GM12878 (cell line): ENCODE data around the gene AMZ2. TPM values are rescaled to one million over a fixed set of nuclear protein-coding genes. Genes with fewer than 3 reads are reported as not detected.

Experiments
- ATAC-seq: fragments of 200-7000 bp; cut with Tn5 transposase; 3 replicates; pipeline ENCODE4 v1.9.1; 2020; ENCODE audit warnings: mild to moderate bottlenecking, moderate library complexity
- BruUV-seq: library from RNA; stranded (reverse); fragments of 400-500 nt; replicated peaks from 2 replicates; lab custom pipeline; 2021; lab: Mats Ljungman, UMichigan
- CTCF ChIA-PET: fragments of 300-600 bp; sonication (Branson Sonifier 250); formaldehyde crosslinking; extraction: SDS; loops from one replicate; lab custom pipeline; 2021; ENCODE audit warnings: inconsistent platforms; lab: Yijun Ruan, JAX
- POLR2A ChIA-PET: fragments of 350-600 bp; formaldehyde crosslinking; extraction: SDS; loops from one replicate; lab custom pipeline; 2021; ENCODE audit warnings: inconsistent platforms; lab: Charles Lee
- RAD21 ChIA-PET: fragments of 300-600 bp; sonication (Branson Sonifier 250); formaldehyde crosslinking; loops from one replicate; lab custom pipeline; 2023; ENCODE audit warnings: antibody characterized with exemption; ENCODE audit not compliant: unreplicated experiment; lab: Charles Lee
- SMC1A ChIA-PET: fragments of 300-600 bp; sonication (Branson Sonifier 250); formaldehyde crosslinking; loops from one replicate; lab custom pipeline; 2023; ENCODE audit not compliant: unreplicated experiment, uncharacterized antibody; lab: Charles Lee
- DNase-seq: peaks from one replicate; pipeline ENCODE4 v3.0.0-alpha.2; 2011; ENCODE audit warnings: low read depth, low spot score
- FAIRE-seq: peaks from 3 replicates; lab custom pipeline; 2011; peaks lifted over from hg19 to GRCh38; lab: Jason Lieb, UNC
- H2AFZ ChIP-seq: 2 replicates; pipeline ENCODE4 v1.6.0; 2011; ENCODE audit warnings: low read depth, low read length, control low read depth; ENCODE audit not compliant: control insufficient read depth
- H3K27ac ChIP-seq: 2 replicates; pipeline ENCODE4 v1.5.1; 2011; ENCODE audit warnings: control low read depth; ENCODE audit not compliant: control insufficient read depth, insufficient read depth
- H3K27me3 ChIP-seq, 2 experiments: replicated peaks in 1 of 2; 2 replicates each; pipeline versions ENCODE4 v1.6.0 to v1.6.1; 2011; ENCODE audit warnings: low read length in 1 of 2; ENCODE audit not compliant: control insufficient read depth in 2 of 2, insufficient read depth in 2 of 2
- H3K36me3 ChIP-seq, 2 experiments: 2 replicates each; pipeline ENCODE4 v1.5.1; 2011; ENCODE audit warnings: low read length in 1 of 2; ENCODE audit not compliant: control insufficient read depth in 2 of 2, insufficient read depth in 2 of 2
- H3K4me1 ChIP-seq: 2 replicates; pipeline ENCODE4 v1.6.1; 2011; ENCODE audit warnings: mild to moderate bottlenecking, low read length, moderate library complexity, mixed read lengths; ENCODE audit not compliant: control insufficient read depth, insufficient read depth
- H3K4me2 ChIP-seq: 2 replicates; pipeline ENCODE4 v1.6.0; 2011; ENCODE audit warnings: control low read depth; ENCODE audit not compliant: control insufficient read depth, insufficient read depth
- H3K4me3 ChIP-seq: fragments of 200-600 bp; sonication (generic); 2 replicates; pipeline ENCODE4 v1.5.1; 2016
- H3K79me2 ChIP-seq: 2 replicates; pipeline ENCODE4 v1.6.0; 2011; ENCODE audit warnings: low read length; ENCODE audit not compliant: control insufficient read depth, insufficient read depth
- H3K9ac ChIP-seq: 2 replicates; pipeline ENCODE4 v1.8.0; 2011; ENCODE audit warnings: low read length, control low read depth, mixed read lengths; ENCODE audit not compliant: control insufficient read depth, insufficient read depth
- H3K9me3 ChIP-seq: replicated peaks from 3 replicates; pipeline ENCODE4 v1.5.1; 2011; ENCODE audit warnings: mild to moderate bottlenecking, low read length; ENCODE audit not compliant: control insufficient read depth, insufficient read depth
- H4K20me1 ChIP-seq: 2 replicates; pipeline ENCODE4 v1.6.0; 2011; ENCODE audit not compliant: control insufficient read depth, insufficient read depth
- EED ChIP-seq: sonication (generic); IDR thresholded peaks from 2 replicates; pipeline ENCODE4 v1.6.1; 2016; ENCODE audit warnings: antibody characterized with exemption, low read depth
- GATAD2B ChIP-seq: fragments of 450-650 bp; conservative IDR thresholded peaks from 2 replicates; pipeline ENCODE4 v1.6.1; 2017; ENCODE audit warnings: low read depth, mild to moderate bottlenecking, moderate library complexity
- HCFC1 ChIP-seq: fragments of 150-350 bp; IDR thresholded peaks from 2 replicates; pipeline ENCODE4 v1.6.1; 2014; ENCODE audit warnings: low read length
- NFYB ChIP-seq: IDR thresholded peaks from 2 replicates; pipeline ENCODE4 v1.6.1; 2011; ENCODE audit warnings: low read depth, mild to moderate bottlenecking, low read length, improper control_type of control experiment, moderate library complexity; ENCODE audit not compliant: insufficient read depth
- SREBF1 ChIP-seq: IDR thresholded peaks from 2 replicates; pipeline ENCODE4 v1.6.1; 2012; ENCODE audit warnings: mild to moderate bottlenecking, low read length
- SREBF2 ChIP-seq: IDR thresholded peaks from 2 replicates; pipeline ENCODE4 v1.6.1; 2012; ENCODE audit warnings: mild to moderate bottlenecking, low read length
- SRF ChIP-seq, 2 experiments: IDR thresholded peaks; 2 replicates each; pipeline ENCODE4 v1.6.1; 2011; ENCODE audit warnings: low read depth in 2 of 2, low read length in 2 of 2, mild to moderate bottlenecking in 1 of 2, moderate library complexity in 1 of 2
- TARDBP ChIP-seq: IDR thresholded peaks from 2 replicates; pipeline ENCODE4 v1.6.1; 2016; ENCODE audit warnings: borderline replicate concordance
- ZNF274 ChIP-seq: IDR thresholded peaks from one replicate; pipeline ENCODE4 v1.8.0; 2011; ENCODE audit not compliant: insufficient read length, insufficient read depth
- WGBS: methylation state at CpG from one replicate; pipeline ENCODE4 v1.1.6; 2016; ENCODE audit warnings: low lambda C conversion rate; ENCODE audit not compliant: insufficient replicate concordance, insufficient coverage; ENCODE audit errors: missing lambda C conversion rate; 5-methylcytosine and 5-hydroxymethylcytosine counted together
- in situ Hi-C: fragments of 300-500 bp; cut with MboI; formaldehyde crosslinking; loops from 9 replicates; pipeline ENCODE4 v1.14.3; 2018; ENCODE audit warnings: mixed read lengths
- intact Hi-C: fragments of 100-400 bp; cut with micrococcal nuclease; formaldehyde crosslinking; loops from one replicate; pipeline ENCODE4 v1.14.2; 2022; ENCODE audit not compliant: unreplicated experiment
- polyA plus RNA-seq, 11 experiments: library from polyadenylated mRNA; depleted of rRNA in 4 of 11; unstranded in 6 of 11; stranded (reverse) in 5 of 11; fragments of >200 nt; fragmentation: Nextera tagmentation in 4 of 11; fragmentation: Illumina TruSeq in 1 of 11; extraction: Ambion mirVana in 4 of 11; extraction: Trizol in 1 of 11; gene quantifications; 1 replicate in 1 of 11; 2 replicates in 10 of 11; pipeline versions ENCODE4 v1.2.1 to v1.2.3, GENCODE V29; 2011 to 2016; ENCODE audit warnings: inconsistent platforms in 2 of 11, missing spikeins in 2 of 11, low read depth in 1 of 11
- total RNA-seq, 4 experiments: library from RNA; depleted of rRNA in 3 of 4; stranded (reverse); fragments of >200 nt in 3 of 4; fragmentation: Illumina TruSeq in 1 of 4; extraction: Trizol in 1 of 4; gene quantifications; 2 replicates each; pipeline versions ENCODE4 v1.2.1 to v1.2.3, GENCODE V29; 2013 to 2021
- TF ChIP-seq, protein P1 (sequence below): fragments of 450-650 bp; IDR thresholded peaks from 2 replicates; pipeline ENCODE4 v1.6.1; 2016; ENCODE audit warnings: mild to moderate bottlenecking
- TF ChIP-seq, protein P2 (sequence below): fragments of 450-650 bp; formaldehyde crosslinking; IDR thresholded peaks from 2 replicates; pipeline ENCODE4 v1.4.0; 2022; ENCODE audit warnings: mild to moderate bottlenecking, moderate library complexity
- TF ChIP-seq, protein P3 (sequence below): fragments of 450-650 bp; formaldehyde crosslinking; IDR thresholded peaks from 2 replicates; pipeline ENCODE4 v1.5.0; 2022; ENCODE audit warnings: mild to moderate bottlenecking, missing genetic modification characterization

Gene AMZ2
- total and polyA plus RNA-seq, 10 of the 15 experiments (the other 5 are each of a cell fraction or from before 2014, with no cell fraction given): 79.1 to 189 (median 126) TPM

DNA sequence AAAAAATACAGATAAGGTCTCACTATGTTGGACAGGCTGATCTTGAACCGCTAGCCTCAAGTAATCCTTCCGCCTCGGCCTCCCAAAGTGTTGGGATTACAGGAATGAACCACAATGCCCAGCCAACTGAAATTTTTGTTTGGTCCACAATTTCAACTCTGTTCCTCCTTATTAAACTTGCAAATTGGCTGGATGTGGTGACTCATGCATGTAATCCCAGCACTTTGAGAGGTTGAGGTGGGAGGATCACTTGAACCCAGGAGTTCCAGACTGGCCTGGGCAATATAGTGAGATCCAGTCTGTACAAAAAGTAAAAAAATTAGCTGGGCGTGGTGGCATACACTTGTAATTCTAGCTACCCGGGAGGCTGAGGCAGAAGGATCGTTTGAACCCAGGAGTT, 56.9 kb downstream of the AMZ2 start (continued):
- no peak for TF ChIP-seq EED
- TF ChIP-seq SREBF2: no peak
- no peak for TF ChIP-seq TARDBP
- TF ChIP-seq, protein P1, sequence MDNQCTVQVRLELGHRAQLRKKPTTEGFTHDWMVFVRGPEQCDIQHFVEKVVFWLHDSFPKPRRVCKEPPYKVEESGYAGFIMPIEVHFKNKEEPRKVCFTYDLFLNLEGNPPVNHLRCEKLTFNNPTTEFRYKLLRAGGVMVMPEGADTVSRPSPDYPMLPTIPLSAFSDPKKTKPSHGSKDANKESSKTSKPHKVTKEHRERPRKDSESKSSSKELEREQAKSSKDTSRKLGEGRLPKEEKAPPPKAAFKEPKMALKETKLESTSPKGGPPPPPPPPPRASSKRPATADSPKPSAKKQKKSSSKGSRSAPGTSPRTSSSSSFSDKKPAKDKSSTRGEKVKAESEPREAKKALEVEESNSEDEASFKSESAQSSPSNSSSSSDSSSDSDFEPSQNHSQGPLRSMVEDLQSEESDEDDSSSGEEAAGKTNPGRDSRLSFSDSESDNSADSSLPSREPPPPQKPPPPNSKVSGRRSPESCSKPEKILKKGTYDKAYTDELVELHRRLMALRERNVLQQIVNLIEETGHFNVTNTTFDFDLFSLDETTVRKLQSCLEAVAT: no peak
- no peak for TF ChIP-seq HCFC1
- TF ChIP-seq, protein P2, sequence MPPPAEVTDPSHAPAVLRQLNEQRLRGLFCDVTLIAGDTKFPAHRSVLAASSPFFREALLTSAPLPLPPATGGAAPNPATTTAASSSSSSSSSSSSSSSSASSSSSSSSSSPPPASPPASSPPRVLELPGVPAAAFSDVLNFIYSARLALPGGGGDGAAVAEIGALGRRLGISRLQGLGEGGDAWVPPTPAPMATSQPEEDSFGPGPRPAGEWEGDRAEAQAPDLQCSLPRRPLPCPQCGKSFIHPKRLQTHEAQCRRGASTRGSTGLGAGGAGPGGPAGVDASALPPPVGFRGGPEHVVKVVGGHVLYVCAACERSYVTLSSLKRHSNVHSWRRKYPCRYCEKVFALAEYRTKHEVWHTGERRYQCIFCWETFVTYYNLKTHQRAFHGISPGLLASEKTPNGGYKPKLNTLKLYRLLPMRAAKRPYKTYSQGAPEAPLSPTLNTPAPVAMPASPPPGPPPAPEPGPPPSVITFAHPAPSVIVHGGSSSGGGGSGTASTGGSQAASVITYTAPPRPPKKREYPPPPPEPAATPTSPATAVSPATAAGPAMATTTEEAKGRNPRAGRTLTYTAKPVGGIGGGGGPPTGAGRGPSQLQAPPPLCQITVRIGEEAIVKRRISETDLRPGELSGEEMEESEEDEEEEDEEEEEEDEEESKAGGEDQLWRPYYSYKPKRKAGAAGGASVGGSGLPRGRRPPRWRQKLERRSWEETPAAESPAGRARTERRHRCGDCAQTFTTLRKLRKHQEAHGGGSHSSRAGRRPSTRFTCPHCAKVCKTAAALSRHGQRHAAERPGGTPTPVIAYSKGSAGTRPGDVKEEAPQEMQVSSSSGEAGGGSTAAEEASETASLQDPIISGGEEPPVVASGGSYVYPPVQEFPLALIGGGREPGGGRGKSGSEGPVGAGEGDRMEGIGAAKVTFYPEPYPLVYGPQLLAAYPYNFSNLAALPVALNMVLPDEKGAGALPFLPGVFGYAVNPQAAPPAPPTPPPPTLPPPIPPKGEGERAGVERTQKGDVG: no peak
- no peak for TF ChIP-seq SREBF1
- no peak for TF ChIP-seq ZNF274
- no peak for TF ChIP-seq GATAD2B

DNA sequence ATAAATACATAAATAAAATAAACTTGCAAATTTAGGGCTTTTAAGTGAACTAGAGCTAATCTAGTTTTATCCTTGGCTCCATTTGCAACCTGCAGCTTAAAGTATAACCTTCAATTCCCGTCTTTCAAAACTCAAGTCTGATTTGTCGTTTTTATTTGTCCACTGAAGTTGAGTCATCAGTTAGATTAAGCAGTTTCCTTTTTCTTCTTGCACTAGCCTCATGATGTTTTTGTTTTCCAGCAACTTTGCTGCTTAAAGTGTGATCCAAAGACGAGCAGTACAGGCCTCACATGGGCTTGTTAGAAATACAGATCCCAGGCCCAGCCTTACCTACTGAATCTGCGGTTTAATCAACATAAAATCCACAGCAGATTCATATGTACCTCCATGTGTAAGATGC, 57.3 kb downstream of the AMZ2 start:
- ATAC-seq: no peak
- BruUV-seq: no TSS peak
- ChIA-PET CTCF (interaction anchor here (0.6 to 3.1 kb wide), 3 partner anchors 12 to 225 kb away, joined by 3 to 9 read pairs (median 3); no protein-coding TSS in a partner anchor), SMC1A (no interaction called here), POLR2A (no interaction called here), RAD21 (no interaction called here)
- H2AFZ ChIP-seq: no peak overlapping the region
- FAIRE-seq: no peak
- H3K9ac ChIP-seq: no peak overlapping the region
- no peak overlapping the region for H3K4me2 ChIP-seq
- H3K36me3 ChIP-seq: no peaks in the 10 kb centered on the region
- no peak for DNase-seq
- H3K79me2 ChIP-seq: no peaks in the 10 kb centered on the region
- in situ Hi-C loops: no loop called here
- WGBS: 78% methylated on average over 4 of the region's 4 CpGs
- H3K27ac ChIP-seq: no peak overlapping the region
- intact Hi-C loops: no loop called here
- no peaks in the 10 kb centered on the region for H3K9me3 ChIP-seq
- no peaks in the 10 kb centered on the region for H4K20me1 ChIP-seq
- H3K27me3 ChIP-seq: no peaks in the 10 kb centered on the region
- no peak overlapping the region for H3K4me3 ChIP-seq
- H3K4me1 ChIP-seq: no peaks in the 10 kb centered on the region
- no peak for TF ChIP-seq NFYB
- TF ChIP-seq SRF (IDR thresholded peaks at IDR 0.05; ENCODE audit: low read depth in 2 of 2, low read length in 2 of 2): no peak
- TF ChIP-seq, protein P3, sequence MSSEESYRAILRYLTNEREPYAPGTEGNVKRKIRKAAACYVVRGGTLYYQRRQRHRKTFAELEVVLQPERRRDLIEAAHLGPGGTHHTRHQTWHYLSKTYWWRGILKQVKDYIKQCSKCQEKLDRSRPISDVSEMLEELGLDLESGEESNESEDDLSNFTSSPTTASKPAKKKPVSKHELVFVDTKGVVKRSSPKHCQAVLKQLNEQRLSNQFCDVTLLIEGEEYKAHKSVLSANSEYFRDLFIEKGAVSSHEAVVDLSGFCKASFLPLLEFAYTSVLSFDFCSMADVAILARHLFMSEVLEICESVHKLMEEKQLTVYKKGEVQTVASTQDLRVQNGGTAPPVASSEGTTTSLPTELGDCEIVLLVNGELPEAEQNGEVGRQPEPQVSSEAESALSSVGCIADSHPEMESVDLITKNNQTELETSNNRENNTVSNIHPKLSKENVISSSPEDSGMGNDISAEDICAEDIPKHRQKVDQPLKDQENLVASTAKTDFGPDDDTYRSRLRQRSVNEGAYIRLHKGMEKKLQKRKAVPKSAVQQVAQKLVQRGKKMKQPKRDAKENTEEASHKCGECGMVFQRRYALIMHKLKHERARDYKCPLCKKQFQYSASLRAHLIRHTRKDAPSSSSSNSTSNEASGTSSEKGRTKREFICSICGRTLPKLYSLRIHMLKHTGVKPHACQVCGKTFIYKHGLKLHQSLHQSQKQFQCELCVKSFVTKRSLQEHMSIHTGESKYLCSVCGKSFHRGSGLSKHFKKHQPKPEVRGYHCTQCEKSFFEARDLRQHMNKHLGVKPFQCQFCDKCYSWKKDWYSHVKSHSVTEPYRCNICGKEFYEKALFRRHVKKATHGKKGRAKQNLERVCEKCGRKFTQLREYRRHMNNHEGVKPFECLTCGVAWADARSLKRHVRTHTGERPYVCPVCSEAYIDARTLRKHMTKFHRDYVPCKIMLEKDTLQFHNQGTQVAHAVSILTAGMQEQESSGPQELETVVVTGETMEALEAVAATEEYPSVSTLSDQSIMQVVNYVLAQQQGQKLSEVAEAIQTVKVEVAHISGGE (CRISPR knock-in tag): no peak
